HepG2 (cell line): Measurements from ENCODE around the gene MARS1. TPM values are rescaled to one million over a fixed set of nuclear protein-coding genes. Genes with fewer than 3 reads are reported as not detected.

Experiments used
- ATAC-seq: fragments of 200-7000 bp; cut with Tn5 transposase; 3 replicates; pipeline ENCODE4 v1.9.1; 2020; ENCODE audit warnings: mild to moderate bottlenecking, moderate library complexity
- BruUV-seq: library from RNA; stranded (reverse); fragments of 400-500 nt; replicated peaks from 2 replicates; lab custom pipeline; 2021; lab: Mats Ljungman, UMichigan
- CTCF ChIA-PET: fragments of 300-600 bp; formaldehyde crosslinking; extraction: SDS; loops from one replicate; lab custom pipeline; 2021; ENCODE audit warnings: low total read pairs, inconsistent platforms, low intra/inter-chr PET ratio; lab: Yijun Ruan, JAX
- POLR2A ChIA-PET: fragments of 350-600 bp; sonication (Branson Sonifier 250); formaldehyde crosslinking; loops from one replicate; lab custom pipeline; 2020; ENCODE audit warnings: antibody characterized with exemption, inconsistent platforms; lab: Yijun Ruan, JAX
- DNase-seq: peaks from one replicate; pipeline ENCODE4 v3.0.0-alpha.2; 2015; ENCODE audit warnings: low spot score
- FAIRE-seq: peaks from 3 replicates; lab custom pipeline; 2011; peaks lifted over from hg19 to GRCh38; lab: Jason Lieb, UNC
- H2AFZ ChIP-seq: one replicate; pipeline ENCODE4 v1.6.1; 2011; ENCODE audit warnings: low read length, inconsistent platforms
- H3K27ac ChIP-seq: fragments of 300-600 bp; 3 replicates; pipeline ENCODE4 v1.8.0; 2011; ENCODE audit warnings: mixed run types, mild to moderate bottlenecking, mixed read lengths, low read length, inconsistent platforms; ENCODE audit not compliant: insufficient read depth; ENCODE audit errors: extremely low read length
- H3K27me3 ChIP-seq, 2 experiments: fragments of 200-600 bp in 1 of 2; 2 replicates in 1 of 2; 3 replicates in 1 of 2; pipeline versions ENCODE4 v1.6.0 to v1.8.0; 2011; ENCODE audit warnings: low read length in 2 of 2, mild to moderate bottlenecking in 2 of 2, moderate library complexity in 2 of 2, inconsistent platforms in 1 of 2; ENCODE audit not compliant: insufficient read depth in 2 of 2, control insufficient read depth in 1 of 2
- H3K36me3 ChIP-seq, 2 experiments: fragments of 200-600 bp in 1 of 2; replicated peaks in 1 of 2; 2 replicates in 1 of 2; 3 replicates in 1 of 2; pipeline versions ENCODE4 v1.5.1 to v1.8.0; 2011; ENCODE audit warnings: low read length in 2 of 2, inconsistent platforms in 1 of 2; ENCODE audit not compliant: insufficient read depth in 2 of 2, control insufficient read depth in 1 of 2
- H3K4me1 ChIP-seq: 2 replicates; pipeline ENCODE4 v1.5.1; 2012; ENCODE audit warnings: low read length, inconsistent platforms; ENCODE audit not compliant: insufficient read depth
- H3K4me2 ChIP-seq: 2 replicates; pipeline ENCODE4 v1.6.0; 2011; ENCODE audit warnings: low read depth, low read length, inconsistent platforms
- H3K4me3 ChIP-seq, 3 experiments: fragments of 200-600 bp in 1 of 3; sonication (generic), shearing (Covaris generic) in 1 of 3; replicated peaks in 1 of 3; 2 replicates each; pipeline ENCODE4 v1.5.1; 2011 to 2016; ENCODE audit warnings: low read length in 3 of 3, inconsistent platforms in 2 of 3, low read depth in 2 of 3, mild to moderate bottlenecking in 2 of 3, control low read depth in 1 of 3, mixed read lengths in 1 of 3; ENCODE audit not compliant: insufficient read depth in 1 of 3
- H3K79me2 ChIP-seq: one replicate; pipeline ENCODE4 v1.6.1; 2011; ENCODE audit warnings: low read length, inconsistent platforms; ENCODE audit not compliant: insufficient read depth
- H3K9ac ChIP-seq: 2 replicates; pipeline ENCODE4 v1.6.0; 2011; ENCODE audit warnings: mild to moderate bottlenecking, low read depth, low read length, inconsistent platforms; ENCODE audit not compliant: insufficient read depth
- H3K9me3 ChIP-seq: 2 replicates; pipeline ENCODE4 v1.5.1; 2012; ENCODE audit warnings: mild to moderate bottlenecking, low read length
- H4K20me1 ChIP-seq: 2 replicates; pipeline ENCODE4 v1.6.0; 2011; ENCODE audit warnings: inconsistent platforms, mild to moderate bottlenecking, low read length, moderate library complexity; ENCODE audit not compliant: insufficient read depth
- ATF4 ChIP-seq, 2 experiments: fragments of 450-650 bp in 1 of 2; sonication (generic) in 1 of 2; formaldehyde crosslinking; IDR thresholded peaks; 2 replicates each; pipeline versions ENCODE4 v1.5.0 to v1.8.0; 2020 to 2022; ENCODE audit warnings: mild to moderate bottlenecking in 1 of 2, missing genetic modification reagents in 1 of 2
- BHLHE40 ChIP-seq: IDR thresholded peaks from 2 replicates; pipeline ENCODE4 v1.6.1; 2011; ENCODE audit warnings: low read length, improper control_type of control experiment
- BRF2 ChIP-seq: sonication (generic); formaldehyde crosslinking; IDR thresholded peaks from 2 replicates; pipeline ENCODE4 v1.8.1; 2022; ENCODE audit warnings: mild to moderate bottlenecking, missing genetic modification reagents
- ELF4 ChIP-seq: sonication (generic); formaldehyde crosslinking; IDR thresholded peaks from 2 replicates; pipeline ENCODE4 v1.5.0; 2020; ENCODE audit warnings: missing genetic modification reagents, mild to moderate bottlenecking, moderate library complexity, borderline replicate concordance
- HDAC1 ChIP-seq: sonication (generic); formaldehyde crosslinking; IDR thresholded peaks from 2 replicates; pipeline ENCODE4 v1.5.1; 2020; ENCODE audit warnings: mild to moderate bottlenecking, missing genetic modification reagents
- HOXA9 ChIP-seq: sonication (generic); formaldehyde crosslinking; IDR thresholded peaks from 2 replicates; pipeline ENCODE4 v1.8.1; 2022; ENCODE audit warnings: missing genetic modification reagents, mild to moderate bottlenecking, moderate library complexity, borderline replicate concordance
- ISL2 ChIP-seq: sonication (generic); formaldehyde crosslinking; IDR thresholded peaks from 2 replicates; pipeline ENCODE4 v1.5.0; 2020; ENCODE audit warnings: missing genetic modification reagents
- MTA1 ChIP-seq: sonication (generic); formaldehyde crosslinking; IDR thresholded peaks from 2 replicates; pipeline ENCODE4 v1.4.0; 2020; ENCODE audit warnings: missing genetic modification reagents, mild to moderate bottlenecking, borderline replicate concordance
- RNF2 ChIP-seq: fragments of 450-650 bp; conservative IDR thresholded peaks from 2 replicates; pipeline ENCODE4 v1.6.1; 2016; ENCODE audit warnings: low read depth
- SP140L ChIP-seq: sonication (generic); formaldehyde crosslinking; IDR thresholded peaks from 2 replicates; pipeline ENCODE4 v1.4.0; 2020; ENCODE audit warnings: missing genetic modification reagents, borderline replicate concordance
- ZBTB14 ChIP-seq: sonication (generic); formaldehyde crosslinking; IDR thresholded peaks from 2 replicates; pipeline ENCODE4 v1.4.0; 2020; ENCODE audit warnings: missing genetic modification reagents
- ZNF124 ChIP-seq: sonication (generic); formaldehyde crosslinking; IDR thresholded peaks from 2 replicates; pipeline ENCODE4 v1.4.0; 2020; ENCODE audit warnings: missing genetic modification reagents
- ZNF234 ChIP-seq: sonication (generic); formaldehyde crosslinking; conservative IDR thresholded peaks from 2 replicates; pipeline ENCODE4 v1.5.1; 2020; ENCODE audit warnings: mild to moderate bottlenecking, missing genetic modification reagents
- ZNF281 ChIP-seq: sonication (generic); formaldehyde crosslinking; IDR thresholded peaks from 2 replicates; pipeline ENCODE4 v1.4.0; 2020; ENCODE audit warnings: missing genetic modification reagents, borderline replicate concordance
- ZNF768 ChIP-seq: sonication (generic); formaldehyde crosslinking; IDR thresholded peaks from 2 replicates; pipeline ENCODE4 v1.4.0; 2020; ENCODE audit warnings: missing genetic modification reagents
- ZSCAN29 ChIP-seq: sonication (generic); formaldehyde crosslinking; conservative IDR thresholded peaks from 2 replicates; pipeline ENCODE4 v1.4.0; 2020; ENCODE audit warnings: mild to moderate bottlenecking, missing genetic modification reagents
- WGBS: methylation state at CpG from one replicate; pipeline ENCODE4 v1.1.6; 2017; ENCODE audit warnings: low lambda C conversion rate; 5-methylcytosine and 5-hydroxymethylcytosine counted together
- in situ Hi-C: cut with HindIII; loops from 2 replicates; pipeline ENCODE4 v1.10.0; 2017; ENCODE audit warnings: low pct_unique_long_range_greater_than_20kb; ENCODE audit not compliant: extremely low pct_ligation_motif_present
- intact Hi-C: fragments of 100-400 bp; cut with micrococcal nuclease; formaldehyde crosslinking; loops from one replicate; pipeline ENCODE4 v1.10.0; 2022; ENCODE audit not compliant: unreplicated experiment
- polyA plus RNA-seq, 8 experiments: library from polyadenylated mRNA; depleted of rRNA in 3 of 8; stranded (reverse) in 7 of 8; unstranded in 1 of 8; fragments of >200 nt; fragmentation: Illumina TruSeq in 4 of 8; extraction: Trizol in 4 of 8; gene quantifications; 2 replicates each; pipeline versions ENCODE4 v1.2.1 to v1.2.3, GENCODE V29; 2011 to 2016; ENCODE audit warnings: low read depth in 4 of 8, missing spikeins in 1 of 8, mixed read lengths in 1 of 8; ENCODE audit not compliant: insufficient read depth in 1 of 8
- total RNA-seq, 5 experiments: library from RNA; depleted of rRNA; stranded (reverse); fragments of >200 nt; fragmentation: Illumina TruSeq; extraction: Trizol; gene quantifications; 2 replicates each; pipeline ENCODE4 v1.2.3, GENCODE V29; 2016; ENCODE audit warnings: low read depth in 1 of 5

Gene MARS1
- total and polyA plus RNA-seq, 2 of the 13 experiments (the other 11 are each of a cell fraction or from before 2014, with no cell fraction given): 115 to 181 TPM

- Histone ChIP-seq H3K27ac (no peak overlapping the region), H3K27me3 (no peaks in the 10 kb centered on the region), H3K79me2 (no peaks in the 10 kb centered on the region), H2AFZ (no peak overlapping the region), H3K9ac (no peak overlapping the region), H4K20me1 (no peaks in the 10 kb centered on the region), H3K4me2 (no peak overlapping the region), H3K9me3 (no peaks in the 10 kb centered on the region), H3K4me3 (no peak overlapping the region)
- in situ Hi-C loops: no loop called here
- no TSS peak for BruUV-seq
- CTCF ChIA-PET: no interaction called here
- DNase-seq: no peak
- ATAC-seq: no peak
- no peak for FAIRE-seq
- TF ChIP-seq ELF4 (CRISPR knock-in tag) (no peak), MTA1 (CRISPR knock-in tag) (no peak), ATF4 (CRISPR knock-in tag; IDR thresholded peaks at IDR 0.05) (no peak), BRF2 (CRISPR knock-in tag) (no peak), ZBTB14 (CRISPR knock-in tag) (no peak), BHLHE40 (no peak), ZNF281 (no peak), HOXA9 (CRISPR knock-in tag) (no peak), SP140L (CRISPR knock-in tag) (no peak), ISL2 (CRISPR knock-in tag) (no peak), ZNF124 (CRISPR knock-in tag) (no peak), RNF2 (no peak), ZSCAN29 (no peak), ZNF768 (CRISPR knock-in tag) (no peak), HDAC1 (CRISPR knock-in tag) (no peak), ZNF234 (CRISPR knock-in tag) (no peak)
- TF ChIP-seq, all 625 proteins: peak for 0
- Histone ChIP-seq H3K36me3 (peaks cover 17 to 48% of the 10 kb centered on the region in 2 experiments; a peak in 4 of 5 replicates), H3K4me1 (peaks cover 10% of the 10 kb centered on the region)
- POLR2A ChIA-PET: interaction anchor here (9.0 kb wide), 1 partner anchor 19 kb away, joined by 90 read pairs; the partner anchor contains the start of gene DDIT3
- intact Hi-C loops: no loop called here
- WGBS: 95% methylated on average over 4 of the region's 4 CpGs
Measured at GRCh38 chr12:57498571-57498970, 10.7 kb downstream of the MARS1 start.
